Right cardiac atrium (tissue), 5 donors: ENCODE results near the gene MED9. TPM values are rescaled to one million over a fixed set of nuclear protein-coding genes. Genes with fewer than 3 reads are reported as not detected.
"Not testable (repeated sequence)": the region's sequence is repeated elsewhere in the genome, so short reads cannot be mapped to it uniquely, and the experiment has no call there.

Experiments
- ATAC-seq, 2 donors: fragments of 200-7000 bp; cut with Tn5 transposase; one replicate each; pipeline versions ENCODE4 v1.8.0 to v1.9.1; 2020; ENCODE audit warnings: moderate library complexity in 2 of 2, mild to moderate bottlenecking in 1 of 2
- DNase-seq, 3 donors: peaks; one replicate each; pipeline ENCODE4 v3.0.0-alpha.2; 2020
- H3K27ac ChIP-seq: one replicate; pipeline ENCODE4 v1.5.1; 2013; ENCODE audit warnings: mild to moderate bottlenecking, low read length, control low read depth, moderate library complexity
- H3K27me3 ChIP-seq: one replicate; pipeline ENCODE4 v1.6.1; 2013; ENCODE audit not compliant: control insufficient read depth, insufficient read depth
- H3K4me1 ChIP-seq: one replicate; pipeline ENCODE4 v1.6.1; 2013; ENCODE audit warnings: low read length; ENCODE audit not compliant: control insufficient read depth, insufficient read depth
- H3K4me3 ChIP-seq: one replicate; pipeline ENCODE4 v1.5.1; 2013; ENCODE audit warnings: low read length, control low read depth
- H3K9me3 ChIP-seq: one replicate; pipeline ENCODE4 v1.6.1; 2013; ENCODE audit warnings: low read length; ENCODE audit not compliant: control insufficient read depth
- WGBS: extraction: QIAGEN DNeasy Blood & Tissue Kit; methylation state at CpG from one replicate; pipeline ENCODE4 v1.1.7; 2013; 5-methylcytosine and 5-hydroxymethylcytosine counted together
- intact Hi-C, 4 donors: fragments of 100-400 bp; cut with DNase I; formaldehyde crosslinking; loops; one replicate each; pipeline versions ENCODE4 v1.11.0 to v1.14.0; 2022 to 2023
- polyA plus RNA-seq: library from polyadenylated mRNA; stranded (reverse); fragments of 200-250 nt; gene quantifications from one replicate; pipeline ENCODE4 v1.2.3, GENCODE V29; 2013
- total RNA-seq, 4 donors: library from RNA; stranded (reverse); fragmentation: NEBNext Ultra II Directional; extraction: Animal tissue kit (Norgen Biotek cat#: 25700); gene quantifications; one replicate each; pipeline ENCODE4 v1.2.1, GENCODE V29; 2021
- donor health status: healthy with polysubstance abuse.
- donor health status: DM: no; HTN: yes; CAD: no.
- donor health status: DM: no; HTN: no; CAD: no.
- donor health status: DM: no; HTN: yes; CAD: no; lungs with severe emphysema.
- donor health status: DM: yes; HTN: yes; CAD: no.

Gene MED9
- total and polyA plus RNA-seq, 5 donors, result 30.7 to 38.5 (median 33.4) TPM

- 93% methylated on average over 11 of the region's 11 CpGs for WGBS
- Histone ChIP-seq H3K4me1 (no peaks in the 10 kb centered on the region), H3K9me3 (no peaks in the 10 kb centered on the region), H3K27me3 (no peaks in the 10 kb centered on the region), H3K27ac (no peak overlapping the region), H3K4me3 (no peak overlapping the region)
- ATAC-seq (no peak), DNase-seq (no peak)
- intact Hi-C loops, result no loop called here
Measured at GRCh38 chr17:17440938-17441675, 35.7 kb upstream of the MED9 start.

DNA sequence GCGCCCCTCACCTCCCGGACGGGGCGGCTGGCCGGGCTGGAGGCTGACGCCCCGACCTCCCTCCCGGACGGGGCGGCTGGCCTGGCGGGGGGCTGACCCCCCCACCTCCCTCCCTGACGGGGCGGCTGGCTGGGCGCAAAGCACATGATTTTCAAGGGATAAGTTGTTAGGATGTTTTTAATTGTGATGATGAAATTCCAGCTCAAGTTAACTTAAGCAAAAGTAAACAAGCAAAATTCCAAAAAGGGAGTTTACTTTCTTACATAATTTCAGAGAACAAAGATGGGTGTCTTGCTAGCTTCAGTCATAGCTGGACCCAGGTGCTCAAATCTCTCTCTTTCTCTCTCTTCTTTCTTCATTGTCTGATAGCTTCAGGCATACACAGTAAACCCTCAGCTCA is 33.6 kb upstream of the MED9 start:
- 87% methylated on average over 14 of the region's 14 CpGs for WGBS
- no peaks in the 10 kb centered on the region for H3K9me3 ChIP-seq
- intact Hi-C loops, result no loop called here
- no peaks in the 10 kb centered on the region for H3K4me1 ChIP-seq
- no peak for ATAC-seq
- H3K27me3 ChIP-seq, result no peaks in the 10 kb centered on the region
- H3K4me3 ChIP-seq, result no peak overlapping the region
- DNase-seq, result no peak
- no peak overlapping the region for H3K27ac ChIP-seq

- Histone ChIP-seq H3K27ac (no peak overlapping the region), H3K4me1 (no peaks in the 10 kb centered on the region), H3K9me3 (no peaks in the 10 kb centered on the region), H3K27me3 (no peaks in the 10 kb centered on the region), H3K4me3 (no peak overlapping the region)
- intact Hi-C loops, result no loop called here
- ATAC-seq, result no peak
- 64% methylated on average over 8 of the region's 8 CpGs for WGBS
- no peak for DNase-seq
Measured at GRCh38 chr17:17445296-17445924, 31.4 kb upstream of the MED9 start.

GRCh38 chr17:17445925-17446665 is 30.7 kb upstream of the MED9 start:
- DNase-seq (no peak), ATAC-seq (peak; percentile 20 to 80)
- Histone ChIP-seq H3K9me3 (no peaks in the 10 kb centered on the region), H3K27me3 (no peaks in the 10 kb centered on the region), H3K27ac (no peak overlapping the region), H3K4me3 (no peak overlapping the region), H3K4me1 (no peaks in the 10 kb centered on the region)
- 49% methylated on average over 12 of the region's 12 CpGs for WGBS
- intact Hi-C loops, result no loop called here

DNA sequence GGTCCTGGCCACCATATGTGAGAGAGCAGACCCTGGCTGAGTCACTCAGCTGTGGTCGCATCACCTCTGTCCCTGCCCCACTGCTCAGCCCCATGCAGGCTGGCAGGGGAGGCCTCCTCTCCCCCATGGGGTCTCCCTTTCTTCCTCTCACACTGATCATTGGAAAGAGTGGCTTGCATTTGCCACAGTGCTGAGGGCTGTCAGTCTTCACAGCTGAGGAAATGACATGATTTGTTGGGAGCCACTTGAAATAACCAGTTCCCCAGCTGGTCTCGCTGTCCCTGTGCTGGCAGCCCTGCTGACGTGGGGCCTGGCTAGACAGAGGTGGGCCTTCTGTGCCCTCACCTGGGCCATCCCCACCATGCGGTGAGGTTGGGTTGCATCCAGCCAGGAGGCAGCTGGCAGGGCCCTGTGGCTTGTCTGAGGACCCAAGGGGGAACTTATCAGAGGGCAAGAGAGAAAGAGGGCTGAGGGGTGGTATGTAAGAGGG is 30.1 kb upstream of the MED9 start:
- Histone ChIP-seq H3K27me3 (no peaks in the 10 kb centered on the region), H3K9me3 (no peaks in the 10 kb centered on the region), H3K27ac (no peak overlapping the region), H3K4me1 (no peaks in the 10 kb centered on the region), H3K4me3 (no peak overlapping the region)
- intact Hi-C loops, result no loop called here
- ATAC-seq (peak; percentile 13 to 34), DNase-seq (no peak)
- WGBS, result 79% methylated on average over 4 of the region's 4 CpGs

DNA sequence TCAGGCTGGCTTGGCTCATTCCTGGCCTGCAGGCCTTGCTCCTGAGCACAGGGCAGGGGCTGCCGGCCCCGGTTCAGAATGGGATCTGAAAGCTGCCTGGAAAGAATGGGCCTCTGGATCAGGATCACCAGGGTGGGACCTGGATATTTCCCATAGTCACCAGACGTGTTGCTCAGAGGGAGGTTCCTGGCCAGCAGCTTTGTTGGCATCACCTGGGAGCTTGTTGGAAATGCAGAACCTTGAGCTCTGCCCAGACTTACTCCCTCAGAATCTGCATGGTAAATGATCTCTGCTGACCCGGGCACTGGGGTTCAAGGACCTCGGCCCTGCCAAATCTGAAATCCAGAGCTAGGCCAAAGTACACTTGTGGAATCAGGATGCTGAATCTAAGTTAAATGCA is 29.5 kb upstream of the MED9 start:
- no peak for ATAC-seq
- Histone ChIP-seq H3K27ac (no peak overlapping the region), H3K4me3 (no peak overlapping the region), H3K4me1 (no peaks in the 10 kb centered on the region), H3K27me3 (no peaks in the 10 kb centered on the region), H3K9me3 (no peaks in the 10 kb centered on the region)
- WGBS, result 87% methylated on average over 5 of the region's 5 CpGs
- DNase-seq, result no peak
- intact Hi-C loops, result no loop called here

GRCh38 chr17:17448076-17448475 is 28.7 kb upstream of the MED9 start:
- ATAC-seq, result no peak
- H3K4me1 ChIP-seq, result no peaks in the 10 kb centered on the region
- WGBS, result 59% methylated on average over 5 of the region's 5 CpGs
- intact Hi-C loops, result no loop called here
- no peak overlapping the region for H3K27ac ChIP-seq
- no peaks in the 10 kb centered on the region for H3K9me3 ChIP-seq
- no peak for DNase-seq
- no peak overlapping the region for H3K4me3 ChIP-seq
- H3K27me3 ChIP-seq, result no peaks in the 10 kb centered on the region

GRCh38 chr17:17448723-17449122 is 28.1 kb upstream of the MED9 start:
- 89% methylated on average over 4 of the region's 4 CpGs for WGBS

GRCh38 chr17:17453088-17453487 is 23.7 kb upstream of the MED9 start:
- no peak for ATAC-seq
- Histone ChIP-seq H3K27ac (no peak overlapping the region), H3K4me3 (no peak overlapping the region), H3K4me1 (no peaks in the 10 kb centered on the region), H3K9me3 (no peaks in the 10 kb centered on the region), H3K27me3 (no peaks in the 10 kb centered on the region)
- DNase-seq, result no peak
- intact Hi-C loops, result no loop called here
- 76% methylated on average over 9 of the region's 9 CpGs for WGBS

More at GRCh38 chr17:17448723-17449122, 28.1 kb upstream of the MED9 start:
- Histone ChIP-seq H3K4me3 (no peak overlapping the region), H3K27me3 (no peaks in the 10 kb centered on the region), H3K4me1 (no peaks in the 10 kb centered on the region), H3K27ac (no peak overlapping the region), H3K9me3 (no peaks in the 10 kb centered on the region)
- intact Hi-C loops, result no loop called here
- no peak for DNase-seq
- no peak for ATAC-seq

GRCh38 chr17:17454276-17454675 is 22.5 kb upstream of the MED9 start:
- Histone ChIP-seq H3K27me3 (no peaks in the 10 kb centered on the region), H3K4me3 (no peak overlapping the region), H3K9me3 (no peaks in the 10 kb centered on the region), H3K4me1 (no peaks in the 10 kb centered on the region), H3K27ac (no peak overlapping the region)
- intact Hi-C loops, result no loop called here
- ATAC-seq (no peak), DNase-seq (no peak)
- 86% methylated on average over 1 of the region's 1 CpG for WGBS

DNA sequence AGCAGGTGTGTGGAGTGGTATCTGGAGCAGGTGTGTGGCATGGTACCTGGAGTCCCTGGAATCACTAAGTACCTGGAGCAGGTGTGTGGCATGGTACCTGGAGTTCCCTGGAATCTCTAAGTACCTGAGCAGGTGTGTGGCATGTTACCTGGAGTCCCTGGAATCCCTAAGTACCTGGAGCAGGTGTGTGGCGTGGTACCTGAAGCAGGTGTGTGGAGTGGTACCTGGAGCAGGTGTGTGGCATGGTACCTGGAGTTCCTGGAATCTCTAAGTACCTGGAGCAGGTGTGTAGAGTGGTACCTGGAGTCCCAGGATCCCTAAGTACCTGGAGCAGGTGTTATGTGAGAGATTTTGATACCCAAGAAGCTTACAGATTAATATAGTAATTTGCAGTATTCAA is 22.1 kb upstream of the MED9 start:
- intact Hi-C loops, H3K27me3 ChIP-seq: not testable (repeated sequence)
- WGBS, result 30% methylated on average over 1 of the region's 1 CpG

More for the DNA sequence above, 22.1 kb upstream of the MED9 start:
- not testable (repeated sequence) for H3K4me1 ChIP-seq, ATAC-seq, DNase-seq, H3K9me3 ChIP-seq, H3K4me3 ChIP-seq, H3K27ac ChIP-seq
